PFSK-1 (cell line): Measurements from ENCODE around the gene SPIB.

Experiments used
- POLR2AphosphoS5 ChIP-seq: IDR thresholded peaks from 2 replicates; pipeline ENCODE4 v1.6.1; 2012; ENCODE audit warnings: low read depth, mild to moderate bottlenecking, control low read depth, low read length, moderate library complexity
- REST ChIP-seq, 2 experiments: IDR thresholded peaks; 2 replicates each; pipeline versions ENCODE4 v1.6.1 to v1.8.0; 2011 to 2012; ENCODE audit warnings: low read depth in 2 of 2, low read length in 2 of 2, control low read depth in 1 of 2, inconsistent platforms in 1 of 2, mild to moderate bottlenecking in 1 of 2, moderate library complexity in 1 of 2; ENCODE audit not compliant: insufficient read depth in 1 of 2

GRCh38 chr19:50377051-50377461, 41.7 kb upstream of the SPIB start:
- TF ChIP-seq POLR2AphosphoS5 (no peak), REST (IDR thresholded peaks at IDR 0.05; ENCODE audit: insufficient read depth in 1 of 2, low read depth in 2 of 2, low read length in 2 of 2) (no peak)
